Astrocyte of the cerebellum (primary cell): ENCODE measurements around the gene MIS18BP1.
"Not testable (repeated sequence)": the region's sequence is repeated elsewhere in the genome, so short reads cannot be mapped to it uniquely, and the experiment has no call there.

Source experiments
- DNase-seq: peaks from one replicate; pipeline ENCODE4 v3.0.0-alpha.2; 2011; ENCODE audit warnings: low read depth
- H3K4me3 ChIP-seq: 2 replicates; pipeline ENCODE4 v1.5.1; 2011; ENCODE audit warnings: mild to moderate bottlenecking, low read depth, low read length, moderate library complexity
- CTCF ChIP-seq: IDR thresholded peaks from 2 replicates; pipeline ENCODE4 v1.5.1; 2012; ENCODE audit warnings: low read length, low read depth, moderate library complexity, mild to moderate bottlenecking; ENCODE audit errors: missing control alignments
- in situ Hi-C: cut with HindIII; loops from 2 replicates; pipeline ENCODE4 v1.10.0; 2017; ENCODE audit warnings: low sequenced_read_pairs

MIS18BP1 gene

GRCh38 chr14:45222485-45223262 lies 30.3 kb downstream of the MIS18BP1 start:
- in situ Hi-C loops: no loop called here
- no peak for TF ChIP-seq CTCF
- DNase-seq: no peak
- H3K4me3 ChIP-seq: no peak overlapping the region

GRCh38 chr14:45214341-45214740 lies 38.7 kb downstream of the MIS18BP1 start:
- DNase-seq, in situ Hi-C loops, H3K4me3 ChIP-seq: not testable (repeated sequence)

- in situ Hi-C loops, H3K4me3 ChIP-seq, DNase-seq: not testable (repeated sequence)
Measured at GRCh38 chr14:45213716-45214115, 39.3 kb downstream of the MIS18BP1 start.

DNA sequence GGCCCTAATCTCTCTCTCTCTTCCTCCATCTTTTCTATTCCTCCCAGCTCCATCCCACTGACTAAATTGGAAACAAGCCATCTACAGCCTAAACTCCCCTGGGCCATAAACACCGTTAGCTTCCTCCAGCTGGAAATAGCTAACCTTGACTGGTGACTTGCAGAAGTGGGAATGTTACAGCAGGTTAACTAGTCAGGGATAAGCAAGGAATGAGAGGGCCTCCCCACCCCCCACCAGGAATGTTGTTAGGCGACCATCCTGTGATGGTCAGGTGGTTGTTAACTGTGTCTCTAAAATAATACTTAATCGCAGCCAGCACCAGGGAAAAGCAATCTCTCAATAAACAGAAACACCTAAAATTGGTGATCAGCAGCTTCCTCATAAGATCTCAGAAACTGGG lies 40.8 kb downstream of the MIS18BP1 start:
- no peak for DNase-seq
- H3K4me3 ChIP-seq: no peak overlapping the region
- no peak for TF ChIP-seq CTCF
- in situ Hi-C loops: no loop called here

- no peak for DNase-seq
- in situ Hi-C loops: no loop called here
Measured at GRCh38 chr14:45211295-45211694, 41.7 kb downstream of the MIS18BP1 start.

GRCh38 chr14:45210159-45210558 lies 42.8 kb downstream of the MIS18BP1 start:
- in situ Hi-C loops: no loop called here
- TF ChIP-seq CTCF: no peak
- DNase-seq: no peak
- H3K4me3 ChIP-seq: no peak overlapping the region

More at GRCh38 chr14:45211295-45211694, 41.7 kb downstream of the MIS18BP1 start:
- H3K4me3 ChIP-seq: no peak overlapping the region
- TF ChIP-seq CTCF: no peak

DNA sequence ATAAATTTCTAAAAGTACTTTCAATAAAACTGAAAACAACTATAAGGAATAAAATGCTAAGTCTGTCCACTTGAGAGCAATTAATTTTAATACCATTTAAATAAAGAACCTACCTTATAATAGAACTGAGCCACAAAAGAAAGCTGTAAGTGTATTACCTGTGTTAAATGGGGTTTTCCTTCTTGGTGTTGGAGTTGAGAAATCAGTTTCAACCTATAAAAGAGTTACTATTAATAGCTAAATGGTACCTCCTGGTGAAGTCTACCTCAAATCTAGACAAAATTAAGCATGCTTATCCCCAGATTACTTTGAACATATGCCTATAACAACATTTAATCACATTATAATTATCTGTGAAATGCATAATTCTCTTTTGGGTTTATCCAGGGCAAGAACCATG lies 48.8 kb downstream of the MIS18BP1 start:
- in situ Hi-C loops: no loop called here
- no peak overlapping the region for H3K4me3 ChIP-seq
- no peak for DNase-seq
- no peak for TF ChIP-seq CTCF
